Liver (tissue), 9 donors: ENCODE results near the gene MTERF4. TPM values are rescaled to one million over a fixed set of nuclear protein-coding genes. Genes with fewer than 3 reads are reported as not detected.
A peak's percentile ranks its signal among the peaks of the same experiment; 100 is the strongest.

Experiments
- DNase-seq: peaks from one replicate; pipeline ENCODE4 v3.0.0-alpha.2; 2017; ENCODE audit warnings: low spot score
- H3K27ac ChIP-seq, 2 donors: one replicate each; pipeline ENCODE4 v1.7.0; 2013; ENCODE audit warnings: inconsistent platforms in 2 of 2, low read length in 2 of 2, control low read depth in 1 of 2, low read depth in 1 of 2, mild to moderate bottlenecking in 1 of 2
- H3K27me3 ChIP-seq, 4 donors: one replicate each; pipeline versions ENCODE4 v1.6.1 to v1.7.0; 2013; ENCODE audit warnings: low read length in 3 of 4, inconsistent platforms in 1 of 4, mild to moderate bottlenecking in 1 of 4, moderate library complexity in 1 of 4; ENCODE audit not compliant: control insufficient read depth in 4 of 4, insufficient read depth in 4 of 4
- H3K36me3 ChIP-seq, 4 donors: one replicate each; pipeline versions ENCODE4 v1.6.1 to v1.7.0; 2013; ENCODE audit warnings: low read length in 3 of 4, mild to moderate bottlenecking in 3 of 4, low read depth in 1 of 4, moderate library complexity in 1 of 4; ENCODE audit not compliant: control insufficient read depth in 4 of 4, insufficient read depth in 3 of 4
- H3K4me1 ChIP-seq, 4 donors: one replicate each; pipeline versions ENCODE4 v1.6.1 to v1.7.0; 2013; ENCODE audit warnings: low read length in 3 of 4, mild to moderate bottlenecking in 3 of 4, moderate library complexity in 1 of 4; ENCODE audit not compliant: control insufficient read depth in 4 of 4, insufficient read depth in 4 of 4
- H3K4me3 ChIP-seq, 3 donors: one replicate each; pipeline versions ENCODE4 v1.6.1 to v1.7.0; 2013; ENCODE audit warnings: low read length in 3 of 3, control low read depth in 1 of 3, low read depth in 1 of 3, mild to moderate bottlenecking in 1 of 3
- H3K9ac ChIP-seq, 2 donors: one replicate each; pipeline ENCODE4 v1.7.0; 2013; ENCODE audit warnings: low read length in 2 of 2, mild to moderate bottlenecking in 2 of 2, moderate library complexity in 2 of 2, control low read depth in 1 of 2, low read depth in 1 of 2
- H3K9me3 ChIP-seq, 4 donors: one replicate each; pipeline versions ENCODE4 v1.6.1 to v1.7.0; 2013; ENCODE audit warnings: low read length in 3 of 4; ENCODE audit not compliant: control insufficient read depth in 4 of 4
- ATF3 ChIP-seq: IDR thresholded peaks from 2 replicates; pipeline ENCODE4 v1.6.1; 2016; ENCODE audit warnings: antibody characterized with exemption
- EGR1 ChIP-seq, 2 donors: IDR thresholded peaks; 2 replicates each; pipeline ENCODE4 v1.6.1; 2016 to 2018; ENCODE audit warnings: antibody characterized with exemption in 2 of 2, low read depth in 2 of 2
- FOXA1 ChIP-seq: IDR thresholded peaks from 2 replicates; pipeline ENCODE4 v1.6.1; 2016; ENCODE audit warnings: antibody characterized with exemption
- FOXA2 ChIP-seq: IDR thresholded peaks from 2 replicates; pipeline ENCODE4 v1.6.1; 2016; ENCODE audit warnings: antibody characterized with exemption
- GABPA ChIP-seq, 2 donors: IDR thresholded peaks in 1 of 2; conservative IDR thresholded peaks in 1 of 2; 2 replicates each; pipeline ENCODE4 v1.6.1; 2016; ENCODE audit warnings: antibody characterized with exemption in 2 of 2, mild to moderate bottlenecking in 1 of 2, moderate library complexity in 1 of 2
- HNF4A ChIP-seq, 2 donors: conservative IDR thresholded peaks; 2 replicates each; pipeline ENCODE4 v1.6.1; 2016; ENCODE audit warnings: antibody characterized with exemption in 2 of 2, mild to moderate bottlenecking in 2 of 2
- HNF4G ChIP-seq: IDR thresholded peaks from 2 replicates; pipeline ENCODE4 v1.6.1; 2016; ENCODE audit warnings: antibody characterized with exemption
- JUND ChIP-seq, 2 donors: IDR thresholded peaks; 2 replicates each; pipeline ENCODE4 v1.6.1; 2016; ENCODE audit warnings: antibody characterized with exemption in 2 of 2
- MAX ChIP-seq: IDR thresholded peaks from 2 replicates; pipeline ENCODE4 v1.6.1; 2016; ENCODE audit warnings: antibody characterized with exemption
- NR2F2 ChIP-seq: IDR thresholded peaks from 2 replicates; pipeline ENCODE4 v1.6.1; 2016; ENCODE audit warnings: antibody characterized with exemption
- RAD21 ChIP-seq, 2 donors: IDR thresholded peaks; 2 replicates each; pipeline ENCODE4 v1.6.1; 2016; ENCODE audit warnings: antibody characterized with exemption in 2 of 2, mild to moderate bottlenecking in 2 of 2
- REST ChIP-seq: IDR thresholded peaks from 2 replicates; pipeline ENCODE4 v1.6.1; 2016; ENCODE audit warnings: antibody characterized with exemption, mild to moderate bottlenecking
- RXRA ChIP-seq, 2 donors: IDR thresholded peaks; 2 replicates each; pipeline ENCODE4 v1.6.1; 2017 to 2018; ENCODE audit warnings: antibody characterized with exemption in 2 of 2, mild to moderate bottlenecking in 1 of 2
- SP1 ChIP-seq: IDR thresholded peaks from 2 replicates; pipeline ENCODE4 v1.6.1; 2018; ENCODE audit warnings: antibody characterized with exemption, mild to moderate bottlenecking
- TAF1 ChIP-seq: conservative IDR thresholded peaks from 2 replicates; pipeline ENCODE4 v1.6.1; 2016; ENCODE audit warnings: antibody characterized with exemption, mild to moderate bottlenecking
- YY1 ChIP-seq: IDR thresholded peaks from 2 replicates; pipeline ENCODE4 v1.6.1; 2016; ENCODE audit warnings: antibody characterized with exemption, mild to moderate bottlenecking
- WGBS: extraction: QIAGEN DNeasy Blood & Tissue Kit; methylation state at CpG from one replicate; pipeline ENCODE4 v1.1.7; 2013; 5-methylcytosine and 5-hydroxymethylcytosine counted together
- polyA plus RNA-seq, 2 donors: library from polyadenylated mRNA; stranded (reverse) in 1 of 2; unstranded in 1 of 2; fragments of 200-250 nt in 1 of 2; fragments of >200 nt in 1 of 2; fragmentation: Nextera tagmentation in 1 of 2; extraction: Ambion mirVana in 1 of 2; gene quantifications; one replicate each; pipeline versions ENCODE4 v1.2.1 to v1.2.3, GENCODE V29; 2013 to 2015
- total RNA-seq, 2 donors: library from RNA; depleted of rRNA; stranded (reverse); fragments of >200 nt; gene quantifications; one replicate each; pipeline ENCODE4 v1.2.3, GENCODE V29; 2014
- TF ChIP-seq, protein P1 (sequence below): fragments of 150-350 bp; IDR thresholded peaks from 2 replicates; pipeline ENCODE4 v1.5.1; 2017; ENCODE audit warnings: improper control_type of control experiment, low read depth, low read length; ENCODE audit not compliant: missing input control
- TF ChIP-seq, protein P2 (sequence below): IDR thresholded peaks from 2 replicates; pipeline ENCODE4 v1.6.1; 2016; ENCODE audit warnings: antibody characterized with exemption
- donor health status: healthy.
- donor health status: healthy.
- donor health status: healthy.
- donor health status: healthy.
- donor health status: healthy.

MTERF4 gene
- total and polyA plus RNA-seq, 4 donors = 13.3 to 36.7 (median 20.3) TPM

GRCh38 chr2:241088791-241089732 is 13.0 kb downstream of the MTERF4 start:
- Histone ChIP-seq H3K9ac (no peak overlapping the region), H3K4me1 (peaks cover 10 to 20% (median 19%) of the 10 kb centered on the region in 4 donors), H3K4me3 (no peak overlapping the region), H3K36me3 (peaks cover 5 to 47% (median 34%) of the 10 kb centered on the region in 4 donors), H3K27me3 (no peaks in the 10 kb centered on the region), H3K27ac (peak overlapping the region in 1 of 2 donors; percentile 34), H3K9me3 (no peaks in the 10 kb centered on the region)
- 82% methylated on average over 20 of the region's 20 CpGs for WGBS
- no peak for DNase-seq
- no peak for TF ChIP-seq ATF3
- TF ChIP-seq JUND (IDR thresholded peaks at IDR 0.05) = no peak
- TF ChIP-seq GABPA (IDR thresholded peaks at IDR 0.05 in 1 of 2, conservative IDR thresholded peaks at IDR 0.05 in 1 of 2) = peak in 1 of 2 donors; percentile 20

GRCh38 chr2:241088376-241088775 is 13.7 kb downstream of the MTERF4 start:
- no peaks in the 10 kb centered on the region for H3K27me3 ChIP-seq
- no peak overlapping the region for H3K4me3 ChIP-seq
- H3K9me3 ChIP-seq = no peaks in the 10 kb centered on the region
- H3K9ac ChIP-seq = no peak overlapping the region
- H3K27ac ChIP-seq = peak overlapping the region in 1 of 2 donors; percentile 34
- WGBS = 84% methylated on average over 8 of the region's 8 CpGs
- peaks cover 5 to 47% (median 33%) of the 10 kb centered on the region in 4 donors for H3K36me3 ChIP-seq
- TF ChIP-seq RAD21 (IDR thresholded peaks at IDR 0.05) = no peak
- TF ChIP-seq MAX = no peak
- TF ChIP-seq NR2F2 = no peak
- TF ChIP-seq SP1 = no peak
- no peak for TF ChIP-seq JUND (IDR thresholded peaks at IDR 0.05)
- TF ChIP-seq RXRA (IDR thresholded peaks at IDR 0.05) = no peak
- TF ChIP-seq, protein P1, sequence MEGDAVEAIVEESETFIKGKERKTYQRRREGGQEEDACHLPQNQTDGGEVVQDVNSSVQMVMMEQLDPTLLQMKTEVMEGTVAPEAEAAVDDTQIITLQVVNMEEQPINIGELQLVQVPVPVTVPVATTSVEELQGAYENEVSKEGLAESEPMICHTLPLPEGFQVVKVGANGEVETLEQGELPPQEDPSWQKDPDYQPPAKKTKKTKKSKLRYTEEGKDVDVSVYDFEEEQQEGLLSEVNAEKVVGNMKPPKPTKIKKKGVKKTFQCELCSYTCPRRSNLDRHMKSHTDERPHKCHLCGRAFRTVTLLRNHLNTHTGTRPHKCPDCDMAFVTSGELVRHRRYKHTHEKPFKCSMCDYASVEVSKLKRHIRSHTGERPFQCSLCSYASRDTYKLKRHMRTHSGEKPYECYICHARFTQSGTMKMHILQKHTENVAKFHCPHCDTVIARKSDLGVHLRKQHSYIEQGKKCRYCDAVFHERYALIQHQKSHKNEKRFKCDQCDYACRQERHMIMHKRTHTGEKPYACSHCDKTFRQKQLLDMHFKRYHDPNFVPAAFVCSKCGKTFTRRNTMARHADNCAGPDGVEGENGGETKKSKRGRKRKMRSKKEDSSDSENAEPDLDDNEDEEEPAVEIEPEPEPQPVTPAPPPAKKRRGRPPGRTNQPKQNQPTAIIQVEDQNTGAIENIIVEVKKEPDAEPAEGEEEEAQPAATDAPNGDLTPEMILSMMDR = no peak
- TF ChIP-seq HNF4G = no peak
- TF ChIP-seq, protein P2, sequence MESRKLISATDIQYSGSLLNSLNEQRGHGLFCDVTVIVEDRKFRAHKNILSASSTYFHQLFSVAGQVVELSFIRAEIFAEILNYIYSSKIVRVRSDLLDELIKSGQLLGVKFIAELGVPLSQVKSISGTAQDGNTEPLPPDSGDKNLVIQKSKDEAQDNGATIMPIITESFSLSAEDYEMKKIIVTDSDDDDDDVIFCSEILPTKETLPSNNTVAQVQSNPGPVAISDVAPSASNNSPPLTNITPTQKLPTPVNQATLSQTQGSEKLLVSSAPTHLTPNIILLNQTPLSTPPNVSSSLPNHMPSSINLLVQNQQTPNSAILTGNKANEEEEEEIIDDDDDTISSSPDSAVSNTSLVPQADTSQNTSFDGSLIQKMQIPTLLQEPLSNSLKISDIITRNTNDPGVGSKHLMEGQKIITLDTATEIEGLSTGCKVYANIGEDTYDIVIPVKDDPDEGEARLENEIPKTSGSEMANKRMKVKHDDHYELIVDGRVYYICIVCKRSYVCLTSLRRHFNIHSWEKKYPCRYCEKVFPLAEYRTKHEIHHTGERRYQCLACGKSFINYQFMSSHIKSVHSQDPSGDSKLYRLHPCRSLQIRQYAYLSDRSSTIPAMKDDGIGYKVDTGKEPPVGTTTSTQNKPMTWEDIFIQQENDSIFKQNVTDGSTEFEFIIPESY = no peak
- TF ChIP-seq FOXA1 = no peak
- TF ChIP-seq FOXA2 = no peak
- TF ChIP-seq REST = no peak
- no peak for TF ChIP-seq HNF4A (conservative IDR thresholded peaks at IDR 0.05)
- TF ChIP-seq EGR1 (IDR thresholded peaks at IDR 0.05; ENCODE audit: low read depth in 2 of 2) = no peak
- no peak for TF ChIP-seq ATF3
- no peak for TF ChIP-seq TAF1
- TF ChIP-seq GABPA (IDR thresholded peaks at IDR 0.05 in 1 of 2, conservative IDR thresholded peaks at IDR 0.05 in 1 of 2) = no peak
- no peak for TF ChIP-seq YY1
- H3K4me1 ChIP-seq = peaks cover 7 to 14% (median 12%) of the 10 kb centered on the region in 4 donors
- no peak for DNase-seq
